Fibroblast of lung (primary cell): ENCODE measurements around the gene BSX. TPM values are rescaled to one million over a fixed set of nuclear protein-coding genes. Genes with fewer than 3 reads are reported as not detected.

Experiments used
- DNase-seq, 2 donors: peaks; one replicate each; pipeline versions ENCODE4 v3.0.0 to v3.0.0-alpha.2; 2010; ENCODE audit warnings: low read depth in 2 of 2
- H2AFZ ChIP-seq: 2 replicates; pipeline ENCODE4 v1.5.1; 2012; ENCODE audit warnings: low read length, control low read depth, inconsistent platforms
- H3K27ac ChIP-seq: 2 replicates; pipeline ENCODE4 v1.5.1; 2011; ENCODE audit warnings: low read length, control low read depth; ENCODE audit not compliant: insufficient read depth
- H3K27me3 ChIP-seq: 2 replicates; pipeline ENCODE4 v1.5.1; 2011; ENCODE audit warnings: mild to moderate bottlenecking, low read length; ENCODE audit not compliant: control insufficient read depth, insufficient read depth
- H3K36me3 ChIP-seq: 2 replicates; pipeline ENCODE4 v1.5.1; 2011; ENCODE audit warnings: low read length; ENCODE audit not compliant: control insufficient read depth, insufficient read depth
- H3K4me1 ChIP-seq: 2 replicates; pipeline ENCODE4 v1.5.1; 2011; ENCODE audit warnings: low read length; ENCODE audit not compliant: control insufficient read depth, insufficient read depth; ENCODE audit errors: extremely low read depth
- H3K4me2 ChIP-seq: 2 replicates; pipeline ENCODE4 v1.5.1; 2011; ENCODE audit warnings: low read length, control low read depth; ENCODE audit not compliant: insufficient read depth; ENCODE audit errors: extremely low read depth
- H3K4me3 ChIP-seq, 4 experiments: fragments of 200-600 bp in 1 of 4; sonication (generic) in 1 of 4; replicated peaks in 1 of 4; 2 replicates each; pipeline ENCODE4 v1.5.1; 2011 to 2016; ENCODE audit warnings: low read length in 4 of 4, low read depth in 3 of 4, mild to moderate bottlenecking in 3 of 4, control low read depth in 2 of 4, inconsistent platforms in 1 of 4, mixed read lengths in 1 of 4; ENCODE audit not compliant: insufficient read depth in 1 of 4; ENCODE audit errors: control extremely low read depth in 1 of 4
- H3K79me2 ChIP-seq: 2 replicates; pipeline ENCODE4 v1.5.1; 2012; ENCODE audit warnings: mild to moderate bottlenecking, low read length, inconsistent platforms; ENCODE audit not compliant: control insufficient read depth, insufficient read depth
- H3K9ac ChIP-seq: 2 replicates; pipeline ENCODE4 v1.5.1; 2011; ENCODE audit warnings: mild to moderate bottlenecking, low read length, control low read depth; ENCODE audit not compliant: insufficient read depth
- H3K9me3 ChIP-seq: 2 replicates; pipeline ENCODE4 v1.5.1; 2012; ENCODE audit warnings: low read depth, low read length; ENCODE audit not compliant: control insufficient read depth, insufficient read depth
- H4K20me1 ChIP-seq: 2 replicates; pipeline ENCODE4 v1.5.1; 2011; ENCODE audit warnings: low read length; ENCODE audit not compliant: control insufficient read depth, insufficient read depth; ENCODE audit errors: extremely low read depth
- CTCF ChIP-seq, 2 donors: IDR thresholded peaks in 1 of 2; conservative IDR thresholded peaks in 1 of 2; 1 replicate in 1 of 2; 2 replicates in 1 of 2; pipeline ENCODE4 v1.5.1; 2011 to 2012; ENCODE audit warnings: low read length in 2 of 2, control low read depth in 1 of 2, inconsistent platforms in 1 of 2, low read depth in 1 of 2, mild to moderate bottlenecking in 1 of 2
- EZH2 ChIP-seq: IDR thresholded peaks from 2 replicates; pipeline ENCODE4 v1.5.1; 2012; ENCODE audit warnings: low read length, control low read depth, mild to moderate bottlenecking; ENCODE audit errors: missing control alignments
- polyA plus RNA-seq, 2 donors: library from polyadenylated mRNA; depleted of rRNA in 1 of 2; stranded (reverse) in 1 of 2; unstranded in 1 of 2; fragments of >200 nt; gene quantifications; 2 replicates each; pipeline ENCODE4 v1.2.1, GENCODE V29; 2011 to 2012; ENCODE audit warnings: missing spikeins in 1 of 2
- total RNA-seq: library from RNA; depleted of rRNA; stranded (reverse); fragments of >200 nt; gene quantifications from 2 replicates; pipeline ENCODE4 v1.2.1, GENCODE V29; 2014

BSX gene
- total and polyA plus RNA-seq, 2 donors (not counting 1 experiment from before 2014, with no cell fraction given) = not detected

DNA sequence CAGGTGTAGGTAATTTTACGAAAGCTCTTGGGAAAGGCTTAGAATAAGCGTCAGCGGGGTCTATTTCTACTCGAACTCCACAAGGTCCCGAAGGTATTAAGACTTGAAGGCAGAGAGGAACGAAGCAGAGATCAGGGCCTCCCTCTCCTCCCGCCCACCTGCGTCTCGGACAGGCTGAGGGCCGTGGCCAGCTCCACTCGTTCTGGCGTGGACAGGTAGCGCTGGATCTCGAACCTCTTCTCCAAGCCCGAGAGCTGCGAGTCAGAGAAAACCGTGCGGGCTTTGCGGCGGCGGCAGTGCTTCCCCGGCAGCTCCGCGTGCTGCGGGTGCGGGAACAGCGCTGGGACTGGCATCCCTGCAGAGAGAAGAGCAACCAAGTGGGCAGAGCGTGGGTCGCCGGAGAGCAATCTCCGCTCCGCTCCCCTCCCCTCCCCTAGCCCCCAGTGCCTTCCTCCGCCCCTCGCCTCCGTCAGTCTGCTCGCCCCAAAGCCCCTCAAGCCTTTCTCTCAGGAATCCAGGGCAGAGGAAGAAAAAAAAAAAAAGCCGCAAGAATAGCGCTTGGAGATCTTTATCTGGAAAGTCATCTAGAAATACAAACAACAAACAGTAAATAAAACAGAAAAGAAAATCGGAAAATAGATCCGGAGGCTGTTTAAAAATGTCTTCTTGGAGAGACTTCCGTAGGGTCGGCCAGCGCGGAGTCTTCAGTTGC, 2.4 kb downstream of the BSX start:
- no peaks in the 10 kb centered on the region for H4K20me1 ChIP-seq
- peaks cover 81% of the 10 kb centered on the region for H3K27me3 ChIP-seq

GRCh38 chr11:122978299-122978620, 3.4 kb downstream of the BSX start:
- Histone ChIP-seq H3K4me2 (no peak overlapping the region), H3K4me3 (no peak overlapping the region), H2AFZ (no peak overlapping the region), H3K9me3 (no peaks in the 10 kb centered on the region), H3K4me1 (no peaks in the 10 kb centered on the region), H4K20me1 (no peaks in the 10 kb centered on the region), H3K27me3 (peaks cover 77% of the 10 kb centered on the region), H3K79me2 (no peaks in the 10 kb centered on the region), H3K36me3 (no peaks in the 10 kb centered on the region), H3K9ac (no peak overlapping the region), H3K27ac (no peak overlapping the region)
- DNase-seq = no peak
- TF ChIP-seq EZH2 (peak; percentile 34), CTCF (conservative IDR thresholded peaks at IDR 0.05 in 1 of 2, IDR thresholded peaks at IDR 0.05 in 1 of 2; ENCODE audit: low read depth in 1 of 2, low read length in 2 of 2) (no peak)

More for the DNA sequence above, 2.4 kb downstream of the BSX start:
- no peak overlapping the region for H3K4me2 ChIP-seq
- no peaks in the 10 kb centered on the region for H3K9me3 ChIP-seq
- no peak overlapping the region for H2AFZ ChIP-seq
- TF ChIP-seq EZH2 = no peak
- no peak for TF ChIP-seq CTCF (conservative IDR thresholded peaks at IDR 0.05 in 1 of 2, IDR thresholded peaks at IDR 0.05 in 1 of 2; ENCODE audit: low read depth in 1 of 2, low read length in 2 of 2)
- no peak overlapping the region for H3K27ac ChIP-seq
- no peak overlapping the region for H3K4me3 ChIP-seq
- no peaks in the 10 kb centered on the region for H3K4me1 ChIP-seq
- H3K36me3 ChIP-seq = no peaks in the 10 kb centered on the region
- H3K79me2 ChIP-seq = no peaks in the 10 kb centered on the region
- H3K9ac ChIP-seq = no peak overlapping the region
- DNase-seq = no peak

DNA sequence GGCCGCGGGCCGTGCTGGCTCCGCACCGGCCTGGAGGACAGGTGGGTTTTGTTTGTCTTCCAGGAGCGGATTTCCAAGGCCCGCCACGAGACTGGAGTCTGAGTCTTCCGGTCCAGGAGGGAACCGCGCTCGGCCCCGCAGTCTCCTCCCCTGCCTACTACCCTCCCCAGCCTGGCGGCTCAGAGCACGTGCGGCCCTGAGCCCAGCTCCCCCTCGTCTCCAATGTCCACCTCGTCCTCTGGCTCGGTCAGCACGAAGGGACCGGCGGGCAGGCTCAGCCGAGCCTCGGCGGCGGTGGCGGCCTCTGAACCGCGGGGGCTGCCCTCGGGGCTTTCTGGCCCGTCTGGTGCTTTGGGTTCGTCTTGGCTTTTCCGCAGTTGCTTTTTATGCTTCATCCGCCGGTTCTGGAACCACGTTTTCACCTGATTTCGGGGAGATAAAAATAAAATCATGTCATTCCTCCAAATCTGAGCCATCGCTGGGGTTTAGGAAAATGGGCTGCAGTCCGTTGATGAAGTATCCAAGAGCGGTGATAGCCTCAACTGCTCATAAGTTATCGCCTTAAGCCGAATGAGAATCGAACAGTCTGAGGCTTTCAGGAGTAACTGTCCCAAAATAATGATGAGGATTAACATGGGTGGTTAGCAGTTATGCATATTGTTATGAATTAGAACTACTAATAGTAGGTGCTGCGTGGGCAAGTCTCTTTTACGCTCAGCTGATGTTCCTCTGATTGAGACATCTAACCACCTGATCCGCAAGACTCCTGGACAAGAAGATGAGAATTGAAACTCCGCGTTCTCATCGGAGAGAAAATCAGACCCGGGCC, 4.0 kb downstream of the BSX start:
- H3K4me3 ChIP-seq = no peak overlapping the region
- H3K9ac ChIP-seq = no peak overlapping the region
- H3K27ac ChIP-seq = no peak overlapping the region
- no peaks in the 10 kb centered on the region for H3K79me2 ChIP-seq
- H4K20me1 ChIP-seq = no peaks in the 10 kb centered on the region
- H2AFZ ChIP-seq = no peak overlapping the region
- no peak overlapping the region for H3K4me2 ChIP-seq
- no peak for DNase-seq
- H3K4me1 ChIP-seq = no peaks in the 10 kb centered on the region
- TF ChIP-seq CTCF (conservative IDR thresholded peaks at IDR 0.05 in 1 of 2, IDR thresholded peaks at IDR 0.05 in 1 of 2; ENCODE audit: low read depth in 1 of 2, low read length in 2 of 2) (no peak), EZH2 (peak; percentile 80)
- H3K36me3 ChIP-seq = no peaks in the 10 kb centered on the region
- peaks cover 73% of the 10 kb centered on the region for H3K27me3 ChIP-seq
- no peaks in the 10 kb centered on the region for H3K9me3 ChIP-seq
